Urinary bladder (tissue), 4 donors: ENCODE data around the gene DTX3. TPM values are rescaled to one million over a fixed set of nuclear protein-coding genes. Genes with fewer than 3 reads are reported as not detected.

Experiments used
- DNase-seq: peaks from one replicate; pipeline ENCODE4 v3.0.0-alpha.2; 2015; ENCODE audit errors: extremely low spot score
- H3K27ac ChIP-seq: one replicate; pipeline ENCODE4 v1.5.1; 2013; ENCODE audit warnings: low read depth, mild to moderate bottlenecking, moderate library complexity
- H3K36me3 ChIP-seq: one replicate; pipeline ENCODE4 v1.6.1; 2013; ENCODE audit warnings: mild to moderate bottlenecking, moderate library complexity; ENCODE audit not compliant: insufficient read depth
- H3K4me1 ChIP-seq: one replicate; pipeline ENCODE4 v1.6.1; 2013; ENCODE audit warnings: mild to moderate bottlenecking, moderate library complexity; ENCODE audit not compliant: insufficient read depth
- H3K4me3 ChIP-seq: one replicate; pipeline ENCODE4 v1.5.1; 2013; ENCODE audit warnings: low read depth, low read length
- WGBS: extraction: QIAGEN DNeasy Blood & Tissue Kit; methylation state at CpG from one replicate; pipeline ENCODE4 v1.1.7; 2013; 5-methylcytosine and 5-hydroxymethylcytosine counted together
- polyA plus RNA-seq: library from polyadenylated mRNA; stranded (reverse); fragments of 200-250 nt; gene quantifications from one replicate; pipeline ENCODE4 v1.2.3, GENCODE V29; 2013
- total RNA-seq: library from RNA; depleted of rRNA; stranded (reverse); fragments of >200 nt; gene quantifications from one replicate; pipeline ENCODE4 v1.2.3, GENCODE V29; 2014
- donor health status: healthy with polysubstance abuse.
- donor health status: healthy.

Gene DTX3
- total and polyA plus RNA-seq, 2 donors, result 29.8 to 64.3 TPM

GRCh38 chr12:57576613-57577160 lies 27.9 kb upstream of the DTX3 start:
- Histone ChIP-seq H3K4me1 (no peaks in the 10 kb centered on the region), H3K4me3 (no peak overlapping the region), H3K36me3 (no peaks in the 10 kb centered on the region), H3K27ac (no peak overlapping the region)
- 69% methylated on average over 9 of the region's 9 CpGs for WGBS
- no peak for DNase-seq

GRCh38 chr12:57577981-57578758 lies 26.5 kb upstream of the DTX3 start:
- no peak overlapping the region for H3K27ac ChIP-seq
- no peak for DNase-seq
- no peaks in the 10 kb centered on the region for H3K4me1 ChIP-seq
- H3K36me3 ChIP-seq, result no peaks in the 10 kb centered on the region
- 82% methylated on average over 12 of the region's 12 CpGs for WGBS
- no peak overlapping the region for H3K4me3 ChIP-seq

- 69% methylated on average over 2 of the region's 2 CpGs for WGBS
- DNase-seq, result no peak
- H3K27ac ChIP-seq, result no peak overlapping the region
- no peaks in the 10 kb centered on the region for H3K36me3 ChIP-seq
- no peak overlapping the region for H3K4me3 ChIP-seq
- H3K4me1 ChIP-seq, result no peaks in the 10 kb centered on the region
Measured at GRCh38 chr12:57579011-57579410, 25.6 kb upstream of the DTX3 start.

- H3K27ac ChIP-seq, result no peak overlapping the region
- no peak for DNase-seq
- H3K4me1 ChIP-seq, result no peaks in the 10 kb centered on the region
- 88% methylated on average over 8 of the region's 8 CpGs for WGBS
- H3K4me3 ChIP-seq, result no peak overlapping the region
- no peaks in the 10 kb centered on the region for H3K36me3 ChIP-seq
Measured at GRCh38 chr12:57579677-57580465, 24.8 kb upstream of the DTX3 start.

GRCh38 chr12:57580466-57580795 lies 24.2 kb upstream of the DTX3 start:
- no peak overlapping the region for H3K4me3 ChIP-seq
- H3K36me3 ChIP-seq, result no peaks in the 10 kb centered on the region
- H3K27ac ChIP-seq, result no peak overlapping the region
- 84% methylated on average over 4 of the region's 4 CpGs for WGBS
- no peak for DNase-seq
- H3K4me1 ChIP-seq, result no peaks in the 10 kb centered on the region

- 88% methylated on average over 1 of the region's 1 CpG for WGBS
- Histone ChIP-seq H3K4me1 (no peaks in the 10 kb centered on the region), H3K36me3 (no peaks in the 10 kb centered on the region), H3K27ac (no peak overlapping the region), H3K4me3 (no peak overlapping the region)
- no peak for DNase-seq
Measured at GRCh38 chr12:57581802-57582201, 22.8 kb upstream of the DTX3 start.

- Histone ChIP-seq H3K36me3 (no peaks in the 10 kb centered on the region), H3K27ac (no peak overlapping the region), H3K4me1 (no peaks in the 10 kb centered on the region), H3K4me3 (no peak overlapping the region)
- DNase-seq, result no peak
- WGBS, result 95% methylated on average over 1 of the region's 1 CpG
Measured at GRCh38 chr12:57582440-57582839, 22.2 kb upstream of the DTX3 start.

GRCh38 chr12:57583008-57583831 lies 21.4 kb upstream of the DTX3 start:
- Histone ChIP-seq H3K4me3 (no peak overlapping the region), H3K4me1 (no peaks in the 10 kb centered on the region), H3K36me3 (no peaks in the 10 kb centered on the region), H3K27ac (no peak overlapping the region)
- peak; percentile 45 for DNase-seq
- 48% methylated on average over 13 of the region's 13 CpGs for WGBS

- Histone ChIP-seq H3K4me3 (no peak overlapping the region), H3K36me3 (no peaks in the 10 kb centered on the region), H3K27ac (no peak overlapping the region), H3K4me1 (no peaks in the 10 kb centered on the region)
- no peak for DNase-seq
- 97% methylated on average over 2 of the region's 2 CpGs for WGBS
Measured at GRCh38 chr12:57584050-57584449, 20.6 kb upstream of the DTX3 start.

GRCh38 chr12:57584690-57585089 lies 19.9 kb upstream of the DTX3 start:
- Histone ChIP-seq H3K36me3 (no peaks in the 10 kb centered on the region), H3K4me3 (no peak overlapping the region), H3K27ac (no peak overlapping the region)

GRCh38 chr12:57585156-57585555 lies 19.5 kb upstream of the DTX3 start:
- WGBS, result 85% methylated on average over 2 of the region's 2 CpGs
- H3K36me3 ChIP-seq, result no peaks in the 10 kb centered on the region
- DNase-seq, result no peak

More at GRCh38 chr12:57584690-57585089, 19.9 kb upstream of the DTX3 start:
- DNase-seq, result no peak
- no peaks in the 10 kb centered on the region for H3K4me1 ChIP-seq

GRCh38 chr12:57586128-57586527 lies 18.5 kb upstream of the DTX3 start:
- DNase-seq, result no peak
- no peaks in the 10 kb centered on the region for H3K36me3 ChIP-seq
- no peaks in the 10 kb centered on the region for H3K4me1 ChIP-seq
- H3K4me3 ChIP-seq, result no peak overlapping the region
- 89% methylated on average over 3 of the region's 3 CpGs for WGBS
- no peak overlapping the region for H3K27ac ChIP-seq

More at GRCh38 chr12:57585156-57585555, 19.5 kb upstream of the DTX3 start:
- Histone ChIP-seq H3K4me3 (no peak overlapping the region), H3K4me1 (no peaks in the 10 kb centered on the region), H3K27ac (no peak overlapping the region)

GRCh38 chr12:57586832-57587429 lies 17.7 kb upstream of the DTX3 start:
- no peaks in the 10 kb centered on the region for H3K36me3 ChIP-seq
- no peak overlapping the region for H3K4me3 ChIP-seq
- 86% methylated on average over 3 of the region's 3 CpGs for WGBS
- H3K4me1 ChIP-seq, result no peaks in the 10 kb centered on the region
- H3K27ac ChIP-seq, result no peak overlapping the region
- no peak for DNase-seq
